WTC11 (cell line): ENCODE results near the gene TMEM185B. TPM values are rescaled to one million over a fixed set of nuclear protein-coding genes. Genes with fewer than 3 reads are reported as not detected.

Experiments used
- ATAC-seq: fragments of 200-7000 bp; cut with Tn5 transposase; 2 replicates; pipeline ENCODE4 v1.10.0; 2021; ENCODE audit warnings: mild to moderate bottlenecking, moderate library complexity
- CTCF ChIA-PET: fragments of 300-600 bp; sonication (Branson Sonifier 250); formaldehyde crosslinking; loops from one replicate; lab custom pipeline; 2021; ENCODE audit warnings: antibody characterized with exemption; lab: Charles Lee
- POLR2A ChIA-PET: fragments of 350-600 bp; sonication (Branson Sonifier 250); formaldehyde crosslinking; loops from one replicate; lab custom pipeline; 2021; ENCODE audit warnings: antibody characterized with exemption; lab: Charles Lee
- DNase-seq: peaks from one replicate; pipeline ENCODE4 v3.0.0; 2021; ENCODE audit warnings: low spot score
- H3K27ac Mint-ChIP-seq: 2 replicates; pipeline ENCODE4 v1.8.0; 2021; ENCODE audit warnings: mixed read lengths
- H3K27me3 Mint-ChIP-seq: 2 replicates; pipeline ENCODE4 v1.8.0; 2021; ENCODE audit warnings: low read depth, mild to moderate bottlenecking, moderate library complexity, mixed read lengths
- H3K36me3 Mint-ChIP-seq: 2 replicates; pipeline ENCODE4 v1.8.0; 2021; ENCODE audit warnings: mixed read lengths
- H3K4me1 Mint-ChIP-seq: 2 replicates; pipeline ENCODE4 v1.8.0; 2022; ENCODE audit warnings: mixed read lengths
- H3K4me3 Mint-ChIP-seq: 2 replicates; pipeline ENCODE4 v1.8.0; 2021; ENCODE audit warnings: mild to moderate bottlenecking, moderate library complexity, mixed read lengths
- H3K9me3 Mint-ChIP-seq: 2 replicates; pipeline ENCODE4 v1.8.0; 2021; ENCODE audit warnings: mixed read lengths
- CBFB ChIP-seq: sonication (generic); formaldehyde crosslinking; IDR thresholded peaks from 2 replicates; pipeline ENCODE4 v1.8.1; 2022; ENCODE audit warnings: mild to moderate bottlenecking, low read depth, missing genetic modification reagents
- CREB1 ChIP-seq: sonication (generic); formaldehyde crosslinking; IDR thresholded peaks from 2 replicates; pipeline ENCODE4 v1.8.0; 2023; ENCODE audit warnings: mild to moderate bottlenecking, missing genetic modification reagents
- ELF4 ChIP-seq: sonication (generic); formaldehyde crosslinking; IDR thresholded peaks from 2 replicates; pipeline ENCODE4 v1.8.1; 2022; ENCODE audit warnings: low read depth, mild to moderate bottlenecking, moderate library complexity, missing genetic modification reagents
- FOXP4 ChIP-seq: sonication (generic); formaldehyde crosslinking; IDR thresholded peaks from 2 replicates; pipeline ENCODE4 v1.8.0; 2022; ENCODE audit warnings: mild to moderate bottlenecking, missing genetic modification reagents
- GTF2I ChIP-seq: fragments of 250-450 bp; sonication (Bioruptor Pico); conservative IDR thresholded peaks from 2 replicates; pipeline ENCODE4 v1.4.0; 2021; ENCODE audit warnings: mild to moderate bottlenecking
- JUN ChIP-seq: sonication (generic); formaldehyde crosslinking; IDR thresholded peaks from 2 replicates; pipeline ENCODE4 v1.8.0; 2023; ENCODE audit warnings: mild to moderate bottlenecking, missing genetic modification reagents
- KAT7 ChIP-seq: sonication (generic); formaldehyde crosslinking; IDR thresholded peaks from 2 replicates; pipeline ENCODE4 v1.8.1; 2023; ENCODE audit warnings: missing genetic modification reagents, mild to moderate bottlenecking, borderline replicate concordance
- MAX ChIP-seq: sonication (generic); formaldehyde crosslinking; IDR thresholded peaks from 2 replicates; pipeline ENCODE4 v1.8.0; 2022; ENCODE audit warnings: mild to moderate bottlenecking, missing genetic modification reagents
- MYBL2 ChIP-seq: sonication (generic); formaldehyde crosslinking; IDR thresholded peaks from 2 replicates; pipeline ENCODE4 v1.8.1; 2023; ENCODE audit warnings: mild to moderate bottlenecking, moderate library complexity, missing genetic modification reagents
- RELA ChIP-seq: sonication (generic); formaldehyde crosslinking; IDR thresholded peaks from 2 replicates; pipeline ENCODE4 v1.8.1; 2022; ENCODE audit warnings: missing genetic modification reagents, mild to moderate bottlenecking, borderline replicate concordance
- SMAD4 ChIP-seq: sonication (generic); formaldehyde crosslinking; IDR thresholded peaks from 2 replicates; pipeline ENCODE4 v1.8.0; 2022; ENCODE audit warnings: mild to moderate bottlenecking, missing genetic modification reagents
- TCF7 ChIP-seq: sonication (generic); formaldehyde crosslinking; IDR thresholded peaks from 2 replicates; pipeline ENCODE4 v1.8.0; 2022; ENCODE audit warnings: mild to moderate bottlenecking, low read depth, missing genetic modification reagents, moderate library complexity
- TEAD4 ChIP-seq: sonication (generic); formaldehyde crosslinking; IDR thresholded peaks from 2 replicates; pipeline ENCODE4 v1.8.0; 2022; ENCODE audit warnings: mild to moderate bottlenecking, missing genetic modification reagents
- ZNF138 ChIP-seq: sonication (generic); formaldehyde crosslinking; conservative IDR thresholded peaks from 2 replicates; pipeline ENCODE4 v1.8.1; 2022; ENCODE audit warnings: mild to moderate bottlenecking, moderate library complexity, missing genetic modification reagents
- ZNF416 ChIP-seq: fragments of 250-450 bp; sonication (Bioruptor Pico); IDR thresholded peaks from 2 replicates; pipeline ENCODE4 v1.9.0; 2021; ENCODE audit warnings: mild to moderate bottlenecking, inconsistent platforms
- ZNF425 ChIP-seq: fragments of 250-450 bp; sonication (Bioruptor Pico); conservative IDR thresholded peaks from 2 replicates; pipeline ENCODE4 v1.9.0; 2021; ENCODE audit warnings: mild to moderate bottlenecking
- total RNA-seq: library from RNA; stranded (reverse); gene quantifications from 3 replicates; pipeline ENCODE4 v1.2.3, GENCODE V29; 2021
- TF ChIP-seq, protein P1 (sequence below): sonication (generic); formaldehyde crosslinking; IDR thresholded peaks from 2 replicates; pipeline ENCODE4 v1.8.0; 2023; ENCODE audit warnings: mild to moderate bottlenecking, missing genetic modification reagents
- TF ChIP-seq, protein P2 (sequence below): sonication (generic); formaldehyde crosslinking; IDR thresholded peaks from 2 replicates; pipeline ENCODE4 v1.8.1; 2023; ENCODE audit warnings: mild to moderate bottlenecking, missing genetic modification reagents
- TF ChIP-seq, protein P3 (sequence below): sonication (generic); formaldehyde crosslinking; IDR thresholded peaks from 2 replicates; pipeline ENCODE4 v1.8.1; 2023; ENCODE audit warnings: mild to moderate bottlenecking, missing genetic modification reagents, borderline replicate concordance

The TMEM185B gene
- total RNA-seq, 1 experiment from 2014 or later: 9.9 TPM

GRCh38 chr2:120226316-120226715, 3.1 kb upstream of the TMEM185B start:
- H3K27ac Mint-ChIP-seq: no peak overlapping the region
- H3K4me3 Mint-ChIP-seq: no peak overlapping the region
- ChIA-PET CTCF (no interaction called here), POLR2A (no interaction called here)
- TF ChIP-seq ZNF138 (CRISPR knock-in tag) (no peak), CREB1 (no peak), SMAD4 (no peak), TCF7 (no peak), ZNF416 (no peak), RELA (CRISPR knock-in tag) (no peak), GTF2I (CRISPR knock-in tag) (no peak), FOXP4 (CRISPR knock-in tag) (no peak), MYBL2 (CRISPR knock-in tag) (no peak), ZNF425 (no peak), CBFB (no peak), ELF4 (no peak), TEAD4 (CRISPR knock-in tag) (no peak), MAX (CRISPR knock-in tag) (no peak), KAT7 (CRISPR knock-in tag) (no peak), JUN (CRISPR knock-in tag) (no peak)
- TF ChIP-seq, protein P1, sequence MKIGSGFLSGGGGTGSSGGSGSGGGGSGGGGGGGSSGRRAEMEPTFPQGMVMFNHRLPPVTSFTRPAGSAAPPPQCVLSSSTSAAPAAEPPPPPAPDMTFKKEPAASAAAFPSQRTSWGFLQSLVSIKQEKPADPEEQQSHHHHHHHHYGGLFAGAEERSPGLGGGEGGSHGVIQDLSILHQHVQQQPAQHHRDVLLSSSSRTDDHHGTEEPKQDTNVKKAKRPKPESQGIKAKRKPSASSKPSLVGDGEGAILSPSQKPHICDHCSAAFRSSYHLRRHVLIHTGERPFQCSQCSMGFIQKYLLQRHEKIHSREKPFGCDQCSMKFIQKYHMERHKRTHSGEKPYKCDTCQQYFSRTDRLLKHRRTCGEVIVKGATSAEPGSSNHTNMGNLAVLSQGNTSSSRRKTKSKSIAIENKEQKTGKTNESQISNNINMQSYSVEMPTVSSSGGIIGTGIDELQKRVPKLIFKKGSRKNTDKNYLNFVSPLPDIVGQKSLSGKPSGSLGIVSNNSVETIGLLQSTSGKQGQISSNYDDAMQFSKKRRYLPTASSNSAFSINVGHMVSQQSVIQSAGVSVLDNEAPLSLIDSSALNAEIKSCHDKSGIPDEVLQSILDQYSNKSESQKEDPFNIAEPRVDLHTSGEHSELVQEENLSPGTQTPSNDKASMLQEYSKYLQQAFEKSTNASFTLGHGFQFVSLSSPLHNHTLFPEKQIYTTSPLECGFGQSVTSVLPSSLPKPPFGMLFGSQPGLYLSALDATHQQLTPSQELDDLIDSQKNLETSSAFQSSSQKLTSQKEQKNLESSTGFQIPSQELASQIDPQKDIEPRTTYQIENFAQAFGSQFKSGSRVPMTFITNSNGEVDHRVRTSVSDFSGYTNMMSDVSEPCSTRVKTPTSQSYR (CRISPR knock-in tag): no peak
- TF ChIP-seq, protein P2, sequence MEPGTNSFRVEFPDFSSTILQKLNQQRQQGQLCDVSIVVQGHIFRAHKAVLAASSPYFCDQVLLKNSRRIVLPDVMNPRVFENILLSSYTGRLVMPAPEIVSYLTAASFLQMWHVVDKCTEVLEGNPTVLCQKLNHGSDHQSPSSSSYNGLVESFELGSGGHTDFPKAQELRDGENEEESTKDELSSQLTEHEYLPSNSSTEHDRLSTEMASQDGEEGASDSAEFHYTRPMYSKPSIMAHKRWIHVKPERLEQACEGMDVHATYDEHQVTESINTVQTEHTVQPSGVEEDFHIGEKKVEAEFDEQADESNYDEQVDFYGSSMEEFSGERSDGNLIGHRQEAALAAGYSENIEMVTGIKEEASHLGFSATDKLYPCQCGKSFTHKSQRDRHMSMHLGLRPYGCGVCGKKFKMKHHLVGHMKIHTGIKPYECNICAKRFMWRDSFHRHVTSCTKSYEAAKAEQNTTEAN: no peak
- TF ChIP-seq, protein P3, sequence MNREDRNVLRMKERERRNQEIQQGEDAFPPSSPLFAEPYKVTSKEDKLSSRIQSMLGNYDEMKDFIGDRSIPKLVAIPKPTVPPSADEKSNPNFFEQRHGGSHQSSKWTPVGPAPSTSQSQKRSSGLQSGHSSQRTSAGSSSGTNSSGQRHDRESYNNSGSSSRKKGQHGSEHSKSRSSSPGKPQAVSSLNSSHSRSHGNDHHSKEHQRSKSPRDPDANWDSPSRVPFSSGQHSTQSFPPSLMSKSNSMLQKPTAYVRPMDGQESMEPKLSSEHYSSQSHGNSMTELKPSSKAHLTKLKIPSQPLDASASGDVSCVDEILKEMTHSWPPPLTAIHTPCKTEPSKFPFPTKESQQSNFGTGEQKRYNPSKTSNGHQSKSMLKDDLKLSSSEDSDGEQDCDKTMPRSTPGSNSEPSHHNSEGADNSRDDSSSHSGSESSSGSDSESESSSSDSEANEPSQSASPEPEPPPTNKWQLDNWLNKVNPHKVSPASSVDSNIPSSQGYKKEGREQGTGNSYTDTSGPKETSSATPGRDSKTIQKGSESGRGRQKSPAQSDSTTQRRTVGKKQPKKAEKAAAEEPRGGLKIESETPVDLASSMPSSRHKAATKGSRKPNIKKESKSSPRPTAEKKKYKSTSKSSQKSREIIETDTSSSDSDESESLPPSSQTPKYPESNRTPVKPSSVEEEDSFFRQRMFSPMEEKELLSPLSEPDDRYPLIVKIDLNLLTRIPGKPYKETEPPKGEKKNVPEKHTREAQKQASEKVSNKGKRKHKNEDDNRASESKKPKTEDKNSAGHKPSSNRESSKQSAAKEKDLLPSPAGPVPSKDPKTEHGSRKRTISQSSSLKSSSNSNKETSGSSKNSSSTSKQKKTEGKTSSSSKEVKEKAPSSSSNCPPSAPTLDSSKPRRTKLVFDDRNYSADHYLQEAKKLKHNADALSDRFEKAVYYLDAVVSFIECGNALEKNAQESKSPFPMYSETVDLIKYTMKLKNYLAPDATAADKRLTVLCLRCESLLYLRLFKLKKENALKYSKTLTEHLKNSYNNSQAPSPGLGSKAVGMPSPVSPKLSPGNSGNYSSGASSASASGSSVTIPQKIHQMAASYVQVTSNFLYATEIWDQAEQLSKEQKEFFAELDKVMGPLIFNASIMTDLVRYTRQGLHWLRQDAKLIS (CRISPR knock-in tag): no peak
- H3K27me3 Mint-ChIP-seq: peaks cover 53% of the 10 kb centered on the region
- peaks cover 11% of the 10 kb centered on the region for H3K4me1 Mint-ChIP-seq
- DNase-seq (no peak), ATAC-seq (no peak)
- peaks cover 11% of the 10 kb centered on the region for H3K9me3 Mint-ChIP-seq
- H3K36me3 Mint-ChIP-seq: peaks cover 13% of the 10 kb centered on the region
